HepG2 (cell line): ENCODE data around the gene PPHLN1. TPM values are rescaled to one million over a fixed set of nuclear protein-coding genes. Genes with fewer than 3 reads are reported as not detected.

Experiments used
- ATAC-seq: fragments of 200-7000 bp; cut with Tn5 transposase; 3 replicates; pipeline ENCODE4 v1.9.1; 2020; ENCODE audit warnings: mild to moderate bottlenecking, moderate library complexity
- BruUV-seq: library from RNA; stranded (reverse); fragments of 400-500 nt; replicated peaks from 2 replicates; lab custom pipeline; 2021; lab: Mats Ljungman, UMichigan
- CTCF ChIA-PET: fragments of 300-600 bp; formaldehyde crosslinking; extraction: SDS; loops from one replicate; lab custom pipeline; 2021; ENCODE audit warnings: low total read pairs, inconsistent platforms, low intra/inter-chr PET ratio; lab: Yijun Ruan, JAX
- POLR2A ChIA-PET: fragments of 350-600 bp; sonication (Branson Sonifier 250); formaldehyde crosslinking; loops from one replicate; lab custom pipeline; 2020; ENCODE audit warnings: antibody characterized with exemption, inconsistent platforms; lab: Yijun Ruan, JAX
- DNase-seq: peaks from one replicate; pipeline ENCODE4 v3.0.0-alpha.2; 2015; ENCODE audit warnings: low spot score
- FAIRE-seq: peaks from 3 replicates; lab custom pipeline; 2011; peaks lifted over from hg19 to GRCh38; lab: Jason Lieb, UNC
- H2AFZ ChIP-seq: one replicate; pipeline ENCODE4 v1.6.1; 2011; ENCODE audit warnings: low read length, inconsistent platforms
- H3K27ac ChIP-seq: fragments of 300-600 bp; 3 replicates; pipeline ENCODE4 v1.8.0; 2011; ENCODE audit warnings: mixed run types, mild to moderate bottlenecking, mixed read lengths, low read length, inconsistent platforms; ENCODE audit not compliant: insufficient read depth; ENCODE audit errors: extremely low read length
- H3K27me3 ChIP-seq, 2 experiments: fragments of 200-600 bp in 1 of 2; 2 replicates in 1 of 2; 3 replicates in 1 of 2; pipeline versions ENCODE4 v1.6.0 to v1.8.0; 2011; ENCODE audit warnings: low read length in 2 of 2, mild to moderate bottlenecking in 2 of 2, moderate library complexity in 2 of 2, inconsistent platforms in 1 of 2; ENCODE audit not compliant: insufficient read depth in 2 of 2, control insufficient read depth in 1 of 2
- H3K36me3 ChIP-seq, 2 experiments: fragments of 200-600 bp in 1 of 2; replicated peaks in 1 of 2; 2 replicates in 1 of 2; 3 replicates in 1 of 2; pipeline versions ENCODE4 v1.5.1 to v1.8.0; 2011; ENCODE audit warnings: low read length in 2 of 2, inconsistent platforms in 1 of 2; ENCODE audit not compliant: insufficient read depth in 2 of 2, control insufficient read depth in 1 of 2
- H3K4me1 ChIP-seq: 2 replicates; pipeline ENCODE4 v1.5.1; 2012; ENCODE audit warnings: low read length, inconsistent platforms; ENCODE audit not compliant: insufficient read depth
- H3K4me2 ChIP-seq: 2 replicates; pipeline ENCODE4 v1.6.0; 2011; ENCODE audit warnings: low read depth, low read length, inconsistent platforms
- H3K4me3 ChIP-seq, 3 experiments: fragments of 200-600 bp in 1 of 3; sonication (generic), shearing (Covaris generic) in 1 of 3; replicated peaks in 1 of 3; 2 replicates each; pipeline ENCODE4 v1.5.1; 2011 to 2016; ENCODE audit warnings: low read length in 3 of 3, inconsistent platforms in 2 of 3, low read depth in 2 of 3, mild to moderate bottlenecking in 2 of 3, control low read depth in 1 of 3, mixed read lengths in 1 of 3; ENCODE audit not compliant: insufficient read depth in 1 of 3
- H3K79me2 ChIP-seq: one replicate; pipeline ENCODE4 v1.6.1; 2011; ENCODE audit warnings: low read length, inconsistent platforms; ENCODE audit not compliant: insufficient read depth
- H3K9ac ChIP-seq: 2 replicates; pipeline ENCODE4 v1.6.0; 2011; ENCODE audit warnings: mild to moderate bottlenecking, low read depth, low read length, inconsistent platforms; ENCODE audit not compliant: insufficient read depth
- H3K9me3 ChIP-seq: 2 replicates; pipeline ENCODE4 v1.5.1; 2012; ENCODE audit warnings: mild to moderate bottlenecking, low read length
- H4K20me1 ChIP-seq: 2 replicates; pipeline ENCODE4 v1.6.0; 2011; ENCODE audit warnings: inconsistent platforms, mild to moderate bottlenecking, low read length, moderate library complexity; ENCODE audit not compliant: insufficient read depth
- DNMT3B ChIP-seq: conservative IDR thresholded peaks from 2 replicates; pipeline ENCODE4 v1.6.1; 2016; ENCODE audit warnings: missing biosample characterization, control low read depth
- HOXA7 ChIP-seq: sonication (generic); formaldehyde crosslinking; IDR thresholded peaks from 2 replicates; pipeline ENCODE4 v1.8.1; 2022; ENCODE audit warnings: mild to moderate bottlenecking, missing genetic modification reagents, moderate library complexity
- KDM1A ChIP-seq: IDR thresholded peaks from 2 replicates; pipeline ENCODE4 v1.6.1; 2016; ENCODE audit warnings: missing compliant biosample characterization
- KDM3A ChIP-seq: IDR thresholded peaks from 2 replicates; pipeline ENCODE4 v1.6.1; 2018; ENCODE audit warnings: low read depth, missing compliant biosample characterization
- MAF1 ChIP-seq: sonication (generic); formaldehyde crosslinking; IDR thresholded peaks from 2 replicates; pipeline ENCODE4 v1.5.0; 2020; ENCODE audit warnings: missing genetic modification reagents, borderline replicate concordance
- MXI1 ChIP-seq: IDR thresholded peaks from 3 replicates; pipeline ENCODE4 v1.6.1; 2012; ENCODE audit warnings: low read depth, low read length, inconsistent platforms, borderline replicate concordance
- NCOA1 ChIP-seq: sonication (generic); formaldehyde crosslinking; IDR thresholded peaks from 2 replicates; pipeline ENCODE4 v1.9.0; 2021; ENCODE audit warnings: missing genetic modification reagents
- NFIC ChIP-seq: IDR thresholded peaks from 2 replicates; pipeline ENCODE4 v1.6.1; 2012; ENCODE audit warnings: mild to moderate bottlenecking, low read length, inconsistent platforms
- POLR2G ChIP-seq: fragments of 200-400 bp; formaldehyde crosslinking; IDR thresholded peaks from 2 replicates; pipeline ENCODE4 v1.6.1; 2018; ENCODE audit warnings: mild to moderate bottlenecking, low read depth, low read length, moderate library complexity
- SRF ChIP-seq: IDR thresholded peaks from 2 replicates; pipeline ENCODE4 v1.6.1; 2011; ENCODE audit warnings: mild to moderate bottlenecking, low read depth, low read length, moderate library complexity
- YY1 ChIP-seq: IDR thresholded peaks from 2 replicates; pipeline ENCODE4 v1.6.1; 2011; ENCODE audit warnings: low read length, low read depth, moderate library complexity, mild to moderate bottlenecking; ENCODE audit not compliant: insufficient read depth, insufficient replicate concordance
- ZFP36 ChIP-seq: fragments of 150-350 bp; IDR thresholded peaks from 2 replicates; pipeline ENCODE4 v1.6.1; 2018; ENCODE audit warnings: borderline replicate concordance, low read length, low read depth; ENCODE audit not compliant: partially characterized antibody
- ZNF207 ChIP-seq: fragments of 450-650 bp; IDR thresholded peaks from 2 replicates; pipeline ENCODE4 v1.6.1; 2016; ENCODE audit warnings: antibody characterized with exemption, borderline replicate concordance
- ZNF329 ChIP-seq: sonication (generic); formaldehyde crosslinking; IDR thresholded peaks from 2 replicates; pipeline ENCODE4 v1.9.0; 2021; ENCODE audit warnings: low read depth, mild to moderate bottlenecking, missing genetic modification reagents
- ZNF451 ChIP-seq: sonication (generic); formaldehyde crosslinking; IDR thresholded peaks from 2 replicates; pipeline ENCODE4 v1.5.0; 2020; ENCODE audit warnings: mild to moderate bottlenecking, missing genetic modification reagents
- ZNF878 ChIP-seq: sonication (generic); formaldehyde crosslinking; IDR thresholded peaks from 2 replicates; pipeline ENCODE4 v1.8.1; 2023; ENCODE audit warnings: mild to moderate bottlenecking, missing genetic modification reagents, moderate library complexity
- ZNF883 ChIP-seq: sonication (generic); formaldehyde crosslinking; IDR thresholded peaks from 2 replicates; pipeline ENCODE4 v1.5.1; 2020; ENCODE audit warnings: mild to moderate bottlenecking, missing genetic modification reagents; ENCODE audit errors: not compliant biosample characterization
- ZZZ3 ChIP-seq: sonication (generic); formaldehyde crosslinking; IDR thresholded peaks from 2 replicates; pipeline ENCODE4 v1.4.0; 2020; ENCODE audit warnings: missing genetic modification reagents, mild to moderate bottlenecking, borderline replicate concordance
- WGBS: methylation state at CpG from one replicate; pipeline ENCODE4 v1.1.6; 2017; ENCODE audit warnings: low lambda C conversion rate; 5-methylcytosine and 5-hydroxymethylcytosine counted together
- in situ Hi-C: cut with HindIII; loops from 2 replicates; pipeline ENCODE4 v1.10.0; 2017; ENCODE audit warnings: low pct_unique_long_range_greater_than_20kb; ENCODE audit not compliant: extremely low pct_ligation_motif_present
- intact Hi-C: fragments of 100-400 bp; cut with micrococcal nuclease; formaldehyde crosslinking; loops from one replicate; pipeline ENCODE4 v1.10.0; 2022; ENCODE audit not compliant: unreplicated experiment
- polyA plus RNA-seq, 8 experiments: library from polyadenylated mRNA; depleted of rRNA in 3 of 8; stranded (reverse) in 7 of 8; unstranded in 1 of 8; fragments of >200 nt; fragmentation: Illumina TruSeq in 4 of 8; extraction: Trizol in 4 of 8; gene quantifications; 2 replicates each; pipeline versions ENCODE4 v1.2.1 to v1.2.3, GENCODE V29; 2011 to 2016; ENCODE audit warnings: low read depth in 4 of 8, missing spikeins in 1 of 8, mixed read lengths in 1 of 8; ENCODE audit not compliant: insufficient read depth in 1 of 8
- total RNA-seq, 5 experiments: library from RNA; depleted of rRNA; stranded (reverse); fragments of >200 nt; fragmentation: Illumina TruSeq; extraction: Trizol; gene quantifications; 2 replicates each; pipeline ENCODE4 v1.2.3, GENCODE V29; 2016; ENCODE audit warnings: low read depth in 1 of 5
- TF ChIP-seq, protein P1 (sequence below): IDR thresholded peaks from 2 replicates; pipeline ENCODE4 v1.6.1; 2016

PPHLN1 gene
- total and polyA plus RNA-seq, 2 of the 13 experiments (the other 11 are each of a cell fraction or from before 2014, with no cell fraction given): 43.4 to 66.0 TPM

- Histone ChIP-seq H2AFZ (no peak overlapping the region), H3K79me2 (no peaks in the 10 kb centered on the region), H3K4me3 (no peak overlapping the region), H4K20me1 (no peaks in the 10 kb centered on the region), H3K27me3 (peaks cover 0 to 6% of the 10 kb centered on the region in 2 experiments; a peak in 2 of 5 replicates), H3K36me3 (no peaks in the 10 kb centered on the region), H3K4me2 (no peak overlapping the region), H3K4me1 (no peaks in the 10 kb centered on the region), H3K27ac (no peak overlapping the region), H3K9me3 (no peaks in the 10 kb centered on the region), H3K9ac (no peak overlapping the region)
- POLR2A ChIA-PET: no interaction called here
- ATAC-seq: no peak
- TF ChIP-seq NCOA1 (no peak), ZNF207 (no peak), ZNF329 (no peak), KDM3A (CRISPR knock-in tag) (no peak), ZNF451 (CRISPR knock-in tag) (no peak), MXI1 (no peak), YY1 (no peak)
- intact Hi-C loops: no loop called here
- CTCF ChIA-PET: no interaction called here
- WGBS: 0% methylated on average over 1 of the region's 1 CpG
- no TSS peak for BruUV-seq
- DNase-seq: no peak
- in situ Hi-C loops: no loop called here
- no peak for FAIRE-seq
These were observed 147.6 kb downstream of the PPHLN1 start for GRCh38 chr12:42473561-42473960.

- Histone ChIP-seq H3K4me3 (no peak overlapping the region), H3K27me3 (peaks cover 0 to under 1% of the 10 kb centered on the region in 2 experiments; a peak in 2 of 5 replicates), H3K9ac (no peak overlapping the region), H3K27ac (no peak overlapping the region), H2AFZ (no peak overlapping the region), H3K4me2 (no peak overlapping the region), H3K36me3 (no peaks in the 10 kb centered on the region), H3K4me1 (no peaks in the 10 kb centered on the region), H4K20me1 (no peaks in the 10 kb centered on the region), H3K79me2 (no peaks in the 10 kb centered on the region), H3K9me3 (no peaks in the 10 kb centered on the region)
- in situ Hi-C loops (no loop called here), intact Hi-C loops (no loop called here)
- TF ChIP-seq ZZZ3 (CRISPR knock-in tag) (no peak), DNMT3B (CRISPR knock-in tag) (no peak), HOXA7 (CRISPR knock-in tag) (no peak), ZNF883 (CRISPR knock-in tag) (no peak), ZNF878 (no peak), NFIC (no peak), ZNF329 (no peak), KDM1A (no peak), ZFP36 (no peak), MAF1 (CRISPR knock-in tag) (no peak), SRF (no peak), POLR2G (no peak)
- TF ChIP-seq, protein P1, sequence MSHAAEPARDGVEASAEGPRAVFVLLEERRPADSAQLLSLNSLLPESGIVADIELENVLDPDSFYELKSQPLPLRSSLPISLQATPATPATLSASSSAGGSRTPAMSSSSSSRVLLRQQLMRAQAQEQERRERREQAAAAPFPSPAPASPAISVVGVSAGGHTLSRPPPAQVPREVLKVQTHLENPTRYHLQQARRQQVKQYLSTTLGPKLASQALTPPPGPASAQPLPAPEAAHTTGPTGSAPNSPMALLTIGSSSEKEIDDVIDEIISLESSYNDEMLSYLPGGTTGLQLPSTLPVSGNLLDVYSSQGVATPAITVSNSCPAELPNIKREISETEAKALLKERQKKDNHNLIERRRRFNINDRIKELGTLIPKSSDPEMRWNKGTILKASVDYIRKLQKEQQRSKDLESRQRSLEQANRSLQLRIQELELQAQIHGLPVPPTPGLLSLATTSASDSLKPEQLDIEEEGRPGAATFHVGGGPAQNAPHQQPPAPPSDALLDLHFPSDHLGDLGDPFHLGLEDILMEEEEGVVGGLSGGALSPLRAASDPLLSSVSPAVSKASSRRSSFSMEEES: no peak
- DNase-seq (no peak), FAIRE-seq (no peak), ATAC-seq (no peak)
- 41% methylated on average over 2 of the region's 2 CpGs for WGBS
- POLR2A ChIA-PET: no interaction called here
- BruUV-seq: no TSS peak
- CTCF ChIA-PET: no interaction called here
These were observed 148.4 kb downstream of the PPHLN1 start for GRCh38 chr12:42474391-42474790.
